Measurements from ENCODE around the gene CAMK1D.
"Not testable (repeated sequence)": the region's sequence is repeated elsewhere in the genome, so short reads cannot be mapped to it uniquely, and the experiment has no call there.

The CAMK1D gene

GRCh38 chr10:12518024-12518423 is 168.7 kb downstream of the CAMK1D start:
- DNase-seq (ENCODE audit: low read depth in 3 of 3), result no peak

- DNase-seq (ENCODE audit: low read depth in 3 of 3), result no peak
Measured at GRCh38 chr10:12521423-12521822, 172.1 kb downstream of the CAMK1D start.

- DNase-seq (ENCODE audit: low read depth in 3 of 3), result no peak
Measured at GRCh38 chr10:12526311-12526710, 177.0 kb downstream of the CAMK1D start.

- no peak for DNase-seq (ENCODE audit: low read depth in 3 of 3)
Measured at GRCh38 chr10:12529976-12530375, 180.6 kb downstream of the CAMK1D start.

- no peak for DNase-seq (ENCODE audit: low read depth in 3 of 3)
Measured at GRCh38 chr10:12531305-12532220, 182.2 kb downstream of the CAMK1D start.

GRCh38 chr10:12533151-12533550 is 183.8 kb downstream of the CAMK1D start:
- DNase-seq (ENCODE audit: low read depth in 3 of 3), result no peak

- no peak for DNase-seq (ENCODE audit: low read depth in 3 of 3)
Measured at GRCh38 chr10:12533723-12534122, 184.4 kb downstream of the CAMK1D start.

- no peak for DNase-seq (ENCODE audit: low read depth in 3 of 3)
Measured at GRCh38 chr10:12534824-12535223, 185.5 kb downstream of the CAMK1D start.

GRCh38 chr10:12535656-12536055 is 186.3 kb downstream of the CAMK1D start:
- DNase-seq (ENCODE audit: low read depth in 3 of 3), result no peak

GRCh38 chr10:12538491-12538995 is 189.2 kb downstream of the CAMK1D start:
- no peak for DNase-seq (ENCODE audit: low read depth in 3 of 3)

GRCh38 chr10:12539350-12540164 is 190.2 kb downstream of the CAMK1D start:
- DNase-seq (ENCODE audit: low read depth in 3 of 3), result no peak

- DNase-seq (ENCODE audit: low read depth in 3 of 3), result no peak
Measured at GRCh38 chr10:12540341-12540781, 191.0 kb downstream of the CAMK1D start.

GRCh38 chr10:12541446-12542067 is 192.2 kb downstream of the CAMK1D start:
- no peak for DNase-seq (ENCODE audit: low read depth in 3 of 3)

GRCh38 chr10:12542133-12542670 is 192.9 kb downstream of the CAMK1D start:
- no peak for DNase-seq (ENCODE audit: low read depth in 3 of 3)

- no peak for DNase-seq (ENCODE audit: low read depth in 3 of 3)
Measured at GRCh38 chr10:12543589-12543988, 194.2 kb downstream of the CAMK1D start.

GRCh38 chr10:12546160-12546802 is 196.9 kb downstream of the CAMK1D start:
- DNase-seq (ENCODE audit: low read depth in 3 of 3), result not testable (repeated sequence)

- no peak for DNase-seq (ENCODE audit: low read depth in 3 of 3)
Measured at GRCh38 chr10:12547301-12547771, 198.0 kb downstream of the CAMK1D start.

GRCh38 chr10:12549297-12549696 is 199.9 kb downstream of the CAMK1D start:
- DNase-seq (ENCODE audit: low read depth in 3 of 3), result no peak

GRCh38 chr10:12550994-12551393 is 201.6 kb downstream of the CAMK1D start:
- DNase-seq (ENCODE audit: low read depth in 3 of 3), result no peak

GRCh38 chr10:12556039-12556438 is 206.7 kb downstream of the CAMK1D start:
- DNase-seq (ENCODE audit: low read depth in 3 of 3), result no peak

GRCh38 chr10:12559578-12560178 is 210.3 kb downstream of the CAMK1D start:
- DNase-seq (ENCODE audit: low read depth in 3 of 3), result no peak

Data from stimulated activated CD4-positive, alpha-beta T cell treated with anti-CD3 and anti-CD28 coated beads, TNF-alpha, amount 100 ng/mL, for 4 hours (primary cell).